ENCODE results near the gene CADM2.
A peak's percentile ranks its signal among the peaks of the same experiment; 100 is the strongest.
"Not testable (repeated sequence)": the region's sequence is repeated elsewhere in the genome, so short reads cannot be mapped to it uniquely, and the experiment has no call there.

Gene CADM2

DNA sequence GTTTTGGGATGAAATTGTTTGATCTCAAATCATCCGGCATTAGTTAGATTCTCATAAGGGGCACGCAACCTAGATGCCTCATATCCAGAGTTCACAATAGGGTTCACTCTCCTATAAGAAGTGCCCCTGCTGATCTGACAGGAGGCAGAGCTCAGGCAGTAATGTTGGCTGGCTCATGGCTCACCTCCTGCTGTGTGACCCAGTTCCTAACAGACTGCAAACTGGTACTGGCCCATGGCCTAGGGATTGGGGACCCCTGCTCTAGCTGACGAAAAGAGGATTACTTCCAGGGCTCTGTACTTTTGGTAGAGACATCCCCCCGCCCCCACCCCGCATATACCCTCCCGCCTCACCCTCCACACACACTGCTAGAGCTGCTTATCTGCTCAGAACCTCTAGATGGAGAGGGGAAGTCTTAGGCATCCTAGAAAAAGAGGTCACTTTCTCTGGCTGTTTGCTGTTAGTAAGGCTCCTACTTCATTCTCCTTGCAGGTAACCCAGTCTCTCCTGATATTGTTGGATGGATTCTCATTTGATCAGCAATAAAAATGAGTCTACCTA lies 923.1 kb downstream of the CADM2 start:
- in situ Hi-C loops (cut with HindIII; ENCODE audit: low pct_ligation_motif_present, low pct_unique_long_range_greater_than_20kb, low sequenced_read_pairs) = no loop called here
- no peak for DNase-seq

DNA sequence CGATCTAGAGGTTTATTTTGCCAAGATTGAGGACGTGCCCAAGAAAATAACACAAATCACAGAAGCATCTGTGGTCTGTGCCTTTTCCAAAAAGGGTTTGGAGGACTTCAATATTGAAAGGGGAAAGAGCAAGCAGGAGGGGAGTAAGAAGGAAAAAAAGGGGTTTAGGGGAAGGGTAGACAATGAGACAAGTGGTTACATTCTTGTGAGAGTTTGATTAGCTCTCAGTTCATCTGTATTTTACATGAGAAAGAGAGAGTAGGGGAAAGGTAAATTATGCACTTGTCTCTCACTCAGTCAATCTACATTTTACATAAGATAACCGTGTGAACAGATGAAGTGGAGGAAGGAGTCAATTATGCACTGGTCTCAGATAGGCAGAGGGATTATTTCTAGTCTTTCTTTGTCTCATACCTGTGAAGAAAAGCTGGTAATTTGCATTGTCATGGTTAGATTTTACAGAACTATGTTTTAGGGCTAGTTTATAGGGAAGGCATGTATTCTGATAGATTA lies 931.3 kb downstream of the CADM2 start:
- in situ Hi-C loops (cut with HindIII; ENCODE audit: low pct_ligation_motif_present, low pct_unique_long_range_greater_than_20kb, low sequenced_read_pairs) = no loop called here
- no peak for DNase-seq

DNA sequence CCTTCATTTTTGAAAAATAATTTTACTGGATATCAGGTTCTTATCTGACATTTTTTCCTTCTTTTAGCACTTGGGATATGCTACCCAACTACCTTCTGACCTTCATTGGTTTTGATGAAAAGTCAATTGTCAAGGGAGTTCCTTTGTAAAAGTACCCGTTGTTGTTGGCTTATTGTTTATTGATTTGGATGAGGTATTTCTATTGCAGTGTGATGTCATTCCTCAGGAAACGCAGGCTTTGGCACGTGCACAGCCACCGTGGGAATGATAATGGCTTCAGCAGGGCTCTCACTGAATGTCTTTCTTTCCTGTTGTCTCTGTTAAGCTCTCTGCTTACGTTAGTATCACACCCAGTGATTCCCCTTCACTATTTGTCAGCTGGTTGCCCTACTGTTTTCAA lies 944.6 kb downstream of the CADM2 start:
- no peak for DNase-seq
- in situ Hi-C loops (cut with HindIII; ENCODE audit: low pct_ligation_motif_present, low pct_unique_long_range_greater_than_20kb, low sequenced_read_pairs) = no loop called here

DNA sequence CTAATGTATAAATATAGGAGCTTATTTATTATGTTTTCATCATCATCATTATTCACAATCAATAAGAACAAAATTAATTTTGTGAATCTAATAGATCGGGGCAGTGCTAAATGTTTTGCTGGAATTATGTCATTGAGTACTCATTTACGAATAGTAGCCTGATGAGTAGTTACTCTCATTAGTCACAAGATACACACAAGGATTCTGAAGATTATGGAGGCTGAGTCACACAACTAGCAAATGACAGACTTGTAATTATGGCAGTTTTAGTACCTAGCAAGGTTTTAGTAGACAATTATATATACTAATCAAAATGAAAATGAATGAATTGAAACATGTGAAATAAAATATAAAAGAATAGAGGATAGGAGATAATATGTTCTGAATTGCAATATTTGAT lies 954.2 kb downstream of the CADM2 start:
- no peak for DNase-seq
- in situ Hi-C loops (cut with HindIII; ENCODE audit: low pct_ligation_motif_present, low pct_unique_long_range_greater_than_20kb, low sequenced_read_pairs) = no loop called here

DNA sequence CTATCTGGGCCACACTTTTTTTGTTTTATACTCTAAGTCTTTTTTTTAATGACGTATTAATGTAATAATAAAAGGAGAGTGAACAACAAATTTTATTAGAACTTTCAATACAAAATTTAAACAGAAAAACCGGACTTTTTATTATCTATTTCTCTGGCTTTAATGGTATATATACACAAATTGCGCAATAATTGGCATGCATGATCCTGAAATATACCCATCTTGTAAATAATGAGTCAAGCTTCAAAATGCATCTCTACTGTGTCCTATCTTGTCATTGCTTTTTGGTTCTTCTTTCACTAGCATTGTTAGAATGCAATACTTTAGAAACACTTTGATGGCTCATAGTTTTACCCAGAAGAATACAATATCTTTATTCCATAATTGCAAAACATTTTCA lies 963.6 kb downstream of the CADM2 start:
- in situ Hi-C loops (cut with HindIII; ENCODE audit: low pct_ligation_motif_present, low pct_unique_long_range_greater_than_20kb, low sequenced_read_pairs) = no loop called here
- no peak for DNase-seq

DNA sequence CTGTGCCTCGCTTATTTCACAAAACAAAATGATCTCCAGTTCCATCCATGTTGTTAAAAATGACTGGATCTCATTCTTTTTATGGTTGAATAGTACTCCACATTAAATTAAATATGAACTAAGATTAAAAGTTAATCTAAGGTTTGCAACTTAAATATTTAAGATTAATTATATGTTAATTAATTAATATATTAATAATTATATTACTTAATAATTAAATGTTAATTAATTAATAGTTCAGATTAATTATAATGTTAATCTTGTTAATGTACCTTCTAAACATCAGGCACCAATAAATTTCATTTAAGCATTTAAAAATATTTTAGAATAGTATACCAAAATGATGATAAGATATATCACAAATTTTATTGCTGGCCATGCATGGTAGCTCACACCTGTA lies 971.9 kb downstream of the CADM2 start:
- no peak for DNase-seq
- in situ Hi-C loops (cut with HindIII; ENCODE audit: low pct_ligation_motif_present, low pct_unique_long_range_greater_than_20kb, low sequenced_read_pairs) = no loop called here

DNA sequence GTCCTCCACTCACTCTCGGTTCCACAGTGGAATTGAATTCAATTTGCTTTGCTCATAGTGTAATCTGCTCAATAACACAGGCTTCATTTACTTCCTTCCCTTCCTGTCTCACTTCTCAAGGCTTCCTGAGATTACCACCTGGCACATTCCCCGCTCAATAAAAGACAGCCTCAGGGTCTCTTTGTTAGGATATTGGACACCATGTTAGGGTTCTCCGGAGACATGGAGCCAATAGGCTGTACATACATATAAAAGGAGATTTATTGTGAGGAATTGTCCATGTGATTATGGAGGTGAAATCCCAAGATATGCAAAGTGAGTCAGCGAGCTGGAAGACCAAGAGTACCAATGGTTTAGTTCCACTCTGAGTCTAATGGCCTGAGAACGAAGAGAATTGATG lies 974.5 kb downstream of the CADM2 start:
- in situ Hi-C loops (cut with HindIII; ENCODE audit: low pct_ligation_motif_present, low pct_unique_long_range_greater_than_20kb, low sequenced_read_pairs) = no loop called here
- no peak for DNase-seq

DNA sequence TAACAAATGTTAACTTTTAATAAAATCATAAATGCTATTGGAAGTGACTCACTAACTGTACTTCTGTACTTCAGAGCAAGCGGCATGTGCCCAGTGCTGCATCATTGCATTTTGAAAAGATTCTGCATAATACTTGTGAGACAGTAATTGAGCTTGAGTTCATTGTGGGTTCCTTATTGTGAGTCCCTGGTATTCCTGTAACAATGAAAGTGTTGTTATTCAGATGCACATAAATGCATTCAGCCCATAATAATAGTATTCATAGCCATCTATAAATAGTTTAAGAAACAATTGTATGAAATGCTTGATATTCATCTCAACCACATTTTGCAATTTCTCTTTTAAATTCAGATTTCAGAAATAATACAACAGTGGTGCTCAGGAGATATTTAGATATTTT lies 976.4 kb downstream of the CADM2 start:
- in situ Hi-C loops (cut with HindIII; ENCODE audit: low pct_ligation_motif_present, low pct_unique_long_range_greater_than_20kb, low sequenced_read_pairs) = no loop called here

DNA sequence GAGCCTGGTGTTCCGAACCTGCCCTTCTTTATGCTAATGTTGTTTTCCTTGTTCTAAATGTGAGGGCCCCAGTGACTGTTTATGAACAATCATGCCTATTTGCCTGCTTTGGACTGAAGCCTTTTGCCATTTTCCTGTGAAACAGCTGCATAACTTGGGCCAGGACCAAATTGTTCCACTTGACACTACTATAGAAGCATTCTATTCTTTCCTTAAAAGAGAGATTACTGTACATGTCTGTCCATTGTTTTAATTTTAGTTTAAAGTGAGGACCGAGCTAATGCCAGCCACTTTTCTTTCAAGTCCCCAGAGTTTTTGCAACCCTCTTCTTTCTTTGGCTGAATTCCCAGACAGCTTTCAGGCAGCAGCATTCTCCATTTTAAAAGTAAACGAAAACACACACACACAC lies 980.3 kb downstream of the CADM2 start:
- in situ Hi-C loops (cut with HindIII; ENCODE audit: low pct_ligation_motif_present, low pct_unique_long_range_greater_than_20kb, low sequenced_read_pairs) = no loop called here

More for the DNA sequence above, 976.4 kb downstream of the CADM2 start:
- DNase-seq = no peak

DNA sequence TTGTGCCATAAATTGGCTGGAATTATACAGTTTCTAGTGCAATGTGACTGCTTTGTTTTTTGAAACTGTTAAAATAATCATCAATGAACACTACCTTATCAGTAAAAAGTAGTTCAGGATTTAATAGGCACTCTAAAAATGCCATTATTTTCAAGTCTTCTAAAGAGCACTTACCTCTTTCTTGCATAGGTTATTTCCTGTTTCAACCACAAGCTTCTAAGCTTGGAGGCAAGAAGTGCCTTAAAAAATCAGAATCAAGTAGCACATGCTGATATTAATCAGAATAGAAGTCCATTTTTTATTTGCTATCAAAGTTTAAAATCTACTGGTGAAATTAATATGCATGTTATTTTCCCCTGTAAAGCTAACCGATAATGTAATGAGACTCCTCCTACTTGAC lies 991.6 kb downstream of the CADM2 start:
- in situ Hi-C loops (cut with HindIII; ENCODE audit: low pct_ligation_motif_present, low pct_unique_long_range_greater_than_20kb, low sequenced_read_pairs) = no loop called here
- no peak for DNase-seq

More for the DNA sequence above, 980.3 kb downstream of the CADM2 start:
- no peak for DNase-seq

DNA sequence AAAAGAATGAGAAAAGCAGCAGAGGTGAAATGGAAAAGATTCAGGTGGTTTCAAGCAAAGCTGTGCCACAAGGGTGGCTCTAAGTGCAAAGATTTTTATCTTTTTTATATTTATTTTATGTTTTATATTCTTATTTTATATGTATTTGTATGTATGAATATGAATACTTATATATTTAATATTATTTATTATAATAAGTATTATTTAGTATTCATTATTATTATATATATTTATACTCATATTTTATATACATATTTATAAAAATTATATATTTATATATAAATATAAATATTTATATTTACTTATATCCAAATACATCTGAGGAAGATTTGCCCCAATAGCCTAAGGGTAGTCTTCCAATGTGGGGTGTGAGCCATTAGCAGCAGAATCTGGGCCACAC lies 1002.0 kb downstream of the CADM2 start:
- no peak for DNase-seq
- in situ Hi-C loops (cut with HindIII; ENCODE audit: low pct_ligation_motif_present, low pct_unique_long_range_greater_than_20kb, low sequenced_read_pairs) = no loop called here

DNA sequence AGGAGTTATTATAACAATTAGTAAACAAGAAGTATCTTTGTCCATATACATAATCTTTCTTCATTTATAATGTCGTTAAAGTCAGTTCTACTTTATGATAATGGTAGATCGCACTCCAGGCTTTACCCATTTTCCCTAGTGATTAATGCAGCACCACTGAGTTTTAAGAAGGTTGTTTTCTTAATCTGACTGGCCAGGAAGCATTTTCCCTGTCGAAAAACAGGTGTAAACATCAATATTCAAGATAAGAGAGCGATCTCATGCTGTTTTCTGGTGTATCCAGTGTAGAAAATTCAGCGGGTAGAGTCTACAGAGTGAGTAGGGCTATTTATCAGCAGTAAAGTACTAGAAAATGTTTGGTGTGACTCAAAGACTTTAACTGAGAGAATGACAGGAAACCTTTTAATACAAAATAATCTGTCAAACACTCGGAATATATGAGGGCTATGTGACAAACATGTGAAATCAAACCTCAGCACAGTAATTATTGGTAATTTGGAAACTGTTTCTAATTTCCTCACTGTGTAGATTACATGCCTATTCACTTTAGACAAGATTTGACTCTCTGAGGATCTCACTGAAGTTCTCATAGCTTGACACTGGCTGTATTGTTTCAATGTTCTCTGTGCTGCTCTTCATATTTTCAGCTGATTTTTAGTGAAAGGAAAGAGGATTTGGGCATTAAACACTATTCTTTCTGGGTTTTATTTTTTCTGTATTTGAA lies 1019.0 kb downstream of the CADM2 start:
- DNase-seq = no peak
- in situ Hi-C loops (cut with HindIII; ENCODE audit: low pct_ligation_motif_present, low pct_unique_long_range_greater_than_20kb, low sequenced_read_pairs) = no loop called here

DNA sequence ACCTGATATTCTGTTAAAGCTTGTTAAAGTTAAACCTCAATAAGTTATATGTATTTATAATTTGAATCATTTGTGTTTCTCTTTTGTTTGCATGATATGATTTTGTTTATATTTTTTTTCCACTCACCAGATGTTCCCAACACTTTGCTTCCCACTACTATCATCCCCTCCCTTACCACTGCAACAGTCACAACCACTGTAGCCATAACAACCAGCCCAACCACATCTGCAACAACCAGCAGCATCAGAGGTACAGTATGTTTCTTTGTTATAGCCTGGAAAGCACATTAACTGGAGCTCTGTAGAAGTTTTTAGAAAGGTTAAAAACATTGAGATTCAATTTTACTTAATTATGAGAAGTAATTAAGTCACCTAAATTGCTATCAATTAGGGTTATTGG lies 1020.2 kb downstream of the CADM2 start:
- in situ Hi-C loops (cut with HindIII; ENCODE audit: low pct_ligation_motif_present, low pct_unique_long_range_greater_than_20kb, low sequenced_read_pairs) = no loop called here

DNA sequence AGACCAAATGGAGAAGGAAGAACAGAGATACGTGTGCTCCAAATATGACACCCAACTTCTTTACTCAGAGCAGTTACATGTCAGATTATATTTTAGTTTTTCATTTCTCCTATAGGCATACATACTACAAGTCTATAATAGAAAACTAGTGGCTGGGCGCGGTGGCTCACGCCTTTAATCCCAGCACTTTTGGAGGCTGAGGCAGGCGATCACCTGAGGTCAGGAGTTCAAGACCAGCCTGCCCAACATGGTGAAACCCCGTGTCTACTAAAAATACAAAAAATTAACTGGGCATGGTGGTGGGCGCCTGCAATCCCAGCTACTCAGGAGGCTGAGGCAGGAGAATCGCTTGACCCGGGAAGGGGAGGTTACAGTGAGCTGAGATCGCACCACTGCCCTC lies 1030.8 kb downstream of the CADM2 start:
- DNase-seq; in situ Hi-C loops (cut with HindIII; ENCODE audit: low pct_ligation_motif_present, low pct_unique_long_range_greater_than_20kb, low sequenced_read_pairs): not testable (repeated sequence)

More for the DNA sequence above, 1020.2 kb downstream of the CADM2 start:
- DNase-seq = no peak

DNA sequence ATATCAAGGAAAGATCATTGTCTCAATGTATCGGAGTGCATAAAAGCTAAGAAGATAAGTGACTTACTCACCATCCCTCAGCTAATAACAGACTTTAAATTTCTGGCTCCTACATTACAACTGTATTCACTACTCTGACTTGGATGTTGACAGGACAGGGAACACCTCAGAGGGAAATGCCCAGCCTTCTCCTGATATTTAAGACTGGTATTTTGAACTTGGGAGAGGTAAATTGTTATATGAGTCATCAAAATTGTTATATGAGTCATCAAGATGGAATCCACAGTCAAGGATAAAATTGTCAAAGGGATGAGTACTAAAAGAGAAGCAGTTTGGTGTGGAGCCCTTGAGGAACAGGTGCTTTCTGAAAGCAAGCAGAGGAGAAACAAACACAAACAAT lies 1070.8 kb downstream of the CADM2 start:
- in situ Hi-C loops (cut with HindIII; ENCODE audit: low pct_ligation_motif_present, low pct_unique_long_range_greater_than_20kb, low sequenced_read_pairs) = no loop called here
- DNase-seq = peak; percentile 47

DNA sequence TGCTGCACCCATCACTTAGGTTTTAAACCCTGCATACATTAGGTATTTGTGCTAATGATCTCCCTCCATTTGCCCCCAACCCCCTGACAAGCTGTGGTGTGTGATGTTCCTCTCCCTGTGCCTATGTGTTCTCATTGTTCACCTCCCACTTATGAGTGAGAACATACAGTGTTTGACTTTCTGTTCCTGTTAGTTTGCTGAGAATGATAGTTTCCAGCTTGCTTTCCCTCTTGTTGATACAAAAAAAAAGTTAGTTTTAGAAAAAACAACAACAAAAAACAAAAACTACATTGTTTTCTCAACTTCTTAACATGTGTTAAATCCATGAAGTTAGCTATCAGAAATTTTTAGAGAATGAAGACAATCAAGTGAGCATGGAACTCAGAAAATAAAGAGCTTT lies 1079.1 kb downstream of the CADM2 start:
- in situ Hi-C loops (cut with HindIII; ENCODE audit: low pct_ligation_motif_present, low pct_unique_long_range_greater_than_20kb, low sequenced_read_pairs) = no loop called here
- DNase-seq = no peak

DNA sequence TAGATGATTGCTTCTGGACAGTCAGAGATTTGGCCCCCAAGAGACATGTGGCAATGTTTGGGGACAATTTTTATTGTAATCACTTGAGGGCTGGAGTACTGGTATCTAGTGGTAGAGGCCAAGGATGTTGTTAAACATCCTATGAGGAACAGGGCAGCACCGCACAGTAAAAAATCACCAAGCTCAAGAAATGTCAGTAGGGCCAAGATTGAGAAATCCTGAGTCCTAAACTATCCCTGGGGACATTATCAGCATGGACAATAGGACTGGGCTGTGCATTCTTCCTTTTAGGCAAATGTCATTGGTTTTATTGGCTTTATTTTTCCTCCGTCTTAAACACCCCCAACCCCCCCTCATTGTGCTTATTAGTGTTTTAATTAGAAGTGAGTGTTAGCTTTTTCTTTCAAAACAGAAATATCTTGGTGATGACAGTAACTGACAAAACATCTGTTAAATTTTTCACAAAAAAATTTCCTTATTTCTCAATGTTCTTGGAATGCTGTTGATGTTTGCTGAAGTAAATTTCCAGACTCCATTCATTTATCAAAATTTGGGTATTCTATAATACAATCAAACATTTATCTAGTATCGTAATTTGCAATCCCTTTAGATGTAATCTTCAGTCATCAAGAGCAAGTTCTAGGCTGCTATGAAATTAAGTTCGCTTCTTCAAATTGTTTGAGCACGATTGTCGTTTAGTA lies 1087.8 kb downstream of the CADM2 start:
- in situ Hi-C loops (cut with HindIII; ENCODE audit: low pct_ligation_motif_present, low pct_unique_long_range_greater_than_20kb, low sequenced_read_pairs) = no loop called here
- no peak for DNase-seq

DNA sequence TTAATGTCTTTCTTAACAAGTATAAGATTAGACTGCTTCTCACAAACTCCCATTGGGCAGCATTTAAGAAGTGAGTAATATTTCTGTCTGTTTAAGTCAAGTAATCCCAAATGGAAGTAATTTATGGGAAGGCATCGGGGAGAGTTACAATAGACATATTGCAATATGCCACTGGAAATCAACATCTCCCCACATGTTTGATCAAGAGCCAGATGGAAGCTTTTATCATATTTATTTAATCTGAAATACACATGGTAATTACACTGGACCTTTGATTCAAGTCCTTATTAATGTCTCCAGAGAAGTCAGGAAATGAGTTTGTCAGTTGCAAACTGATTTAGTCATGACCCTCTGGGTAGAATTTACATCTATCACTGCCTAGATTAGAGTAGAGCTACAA lies 1088.4 kb downstream of the CADM2 start:
- in situ Hi-C loops (cut with HindIII; ENCODE audit: low pct_ligation_motif_present, low pct_unique_long_range_greater_than_20kb, low sequenced_read_pairs) = no loop called here
- no peak for DNase-seq

DNA sequence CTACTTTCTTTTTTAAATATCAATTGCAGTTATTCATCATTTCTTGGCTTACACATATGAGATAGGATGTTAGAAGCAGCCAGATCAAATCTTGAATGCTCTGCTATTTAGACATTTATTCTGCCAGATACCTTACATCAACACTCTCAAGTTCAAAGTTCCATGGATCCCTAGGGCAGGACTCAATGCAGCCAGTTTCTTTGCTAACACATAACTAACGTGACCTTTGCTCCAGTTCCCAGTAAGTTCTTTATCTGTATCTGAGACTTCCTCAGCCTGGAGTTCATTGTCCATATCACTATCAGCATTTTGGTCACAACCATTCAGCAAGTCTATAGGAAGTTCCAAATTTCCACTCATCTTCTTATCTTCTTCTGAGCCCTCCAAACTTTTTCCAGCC lies 1092.3 kb downstream of the CADM2 start:
- in situ Hi-C loops (cut with HindIII; ENCODE audit: low pct_ligation_motif_present, low pct_unique_long_range_greater_than_20kb, low sequenced_read_pairs) = no loop called here
- DNase-seq = no peak

DNA sequence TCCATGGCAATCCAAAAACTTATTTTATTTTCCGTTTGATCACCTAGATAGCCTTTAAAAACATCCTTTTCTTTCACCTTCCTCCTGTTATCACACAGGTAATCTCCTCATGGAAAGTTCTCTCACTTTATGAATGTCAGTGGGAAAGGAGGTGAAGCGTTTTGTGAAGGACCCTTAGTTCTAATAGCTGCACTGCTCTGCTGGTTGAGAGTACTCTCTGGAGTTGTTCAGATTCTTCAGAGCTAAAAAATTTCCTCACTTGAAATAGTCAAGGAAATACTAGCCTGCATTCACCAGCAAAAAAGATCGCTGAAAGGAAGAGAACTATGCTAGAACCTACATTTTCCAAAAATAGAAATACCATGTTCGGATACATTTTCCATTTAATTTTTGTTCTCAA lies 1097.2 kb downstream of the CADM2 start:
- in situ Hi-C loops (cut with HindIII; ENCODE audit: low pct_ligation_motif_present, low pct_unique_long_range_greater_than_20kb, low sequenced_read_pairs) = no loop called here
- no peak for DNase-seq
